K562 (cell line): ENCODE data around the gene XRCC2. TPM values are rescaled to one million over a fixed set of nuclear protein-coding genes. Genes with fewer than 3 reads are reported as not detected.

Experiments
- ATAC-seq: fragments of 200-7000 bp; cut with Tn5 transposase; 3 replicates; pipeline ENCODE4 v1.9.1; 2020; ENCODE audit warnings: moderate library complexity
- BruUV-seq: library from RNA; stranded (reverse); fragments of 400-500 nt; replicated peaks from 2 replicates; lab custom pipeline; 2021; lab: Mats Ljungman, UMichigan
- CTCF ChIA-PET: fragments of 300-600 bp; formaldehyde crosslinking; extraction: SDS; loops from one replicate; lab custom pipeline; 2021; ENCODE audit warnings: low intra/inter-chr PET ratio; lab: Yijun Ruan, JAX
- POLR2A ChIA-PET: fragments of 300-600, 350-650 bp; sonication (Branson Sonifier 250); formaldehyde crosslinking; extraction: SDS; loops from one replicate; lab custom pipeline; 2021; ENCODE audit warnings: antibody characterized with exemption, inconsistent platforms; lab: Yijun Ruan, JAX
- DNase-seq, 4 experiments: peaks; one replicate each; pipeline versions ENCODE4 v3.0.0 to v3.0.0-alpha.2; 2011 to 2018; ENCODE audit warnings: low spot score in 3 of 4, mixed read lengths in 3 of 4; ENCODE audit errors: extremely low read depth in 1 of 4
- FAIRE-seq: peaks from 2 replicates; lab custom pipeline; 2011; peaks lifted over from hg19 to GRCh38; lab: Jason Lieb, UNC
- H2AFZ ChIP-seq: 2 replicates; pipeline ENCODE4 v1.6.0; 2011; ENCODE audit warnings: low read depth, low read length, control low read depth, inconsistent platforms
- H3K27ac ChIP-seq: fragments of 200-600 bp; 3 replicates; pipeline ENCODE4 v1.8.0; 2011; ENCODE audit warnings: low read depth, mild to moderate bottlenecking, control low read depth, inconsistent platforms, low read length, moderate library complexity, mixed read lengths; ENCODE audit errors: extremely low read depth
- H3K27me3 ChIP-seq, 2 experiments: fragments of 300-600 bp in 1 of 2; 2 replicates in 1 of 2; 3 replicates in 1 of 2; pipeline versions ENCODE4 v1.6.0 to v1.8.0; 2011; ENCODE audit warnings: inconsistent platforms in 2 of 2, low read length in 2 of 2, mild to moderate bottlenecking in 1 of 2, mixed read lengths in 1 of 2, moderate library complexity in 1 of 2; ENCODE audit not compliant: control insufficient read depth in 2 of 2, insufficient read depth in 2 of 2
- H3K36me3 ChIP-seq: fragments of 300-600 bp; 3 replicates; pipeline ENCODE4 v1.8.0; 2011; ENCODE audit warnings: mild to moderate bottlenecking, low read length, inconsistent platforms; ENCODE audit not compliant: control insufficient read depth, insufficient read depth
- H3K4me1 ChIP-seq, 2 experiments: fragments of 200-600 bp in 1 of 2; replicated peaks in 1 of 2; 2 replicates in 1 of 2; 3 replicates in 1 of 2; pipeline versions ENCODE4 v1.5.1 to v1.8.0; 2011; ENCODE audit warnings: inconsistent platforms in 2 of 2, low read length in 2 of 2, mild to moderate bottlenecking in 1 of 2, mixed read lengths in 1 of 2, moderate library complexity in 1 of 2; ENCODE audit not compliant: control insufficient read depth in 2 of 2, insufficient read depth in 2 of 2
- H3K4me2 ChIP-seq: 2 replicates; pipeline ENCODE4 v1.6.1; 2011; ENCODE audit warnings: low read length, control low read depth, inconsistent platforms, mixed read lengths; ENCODE audit not compliant: insufficient read depth
- H3K4me3 ChIP-seq: fragments of 200-600 bp; sonication (generic), shearing (Covaris generic); 2 replicates; pipeline ENCODE4 v1.5.1; 2016; ENCODE audit warnings: control low read depth, inconsistent platforms
- H3K79me2 ChIP-seq: fragments of 200-600 bp; 3 replicates; pipeline ENCODE4 v1.8.0; 2011; ENCODE audit warnings: low read length, inconsistent platforms; ENCODE audit not compliant: control insufficient read depth, insufficient read depth
- H3K9ac ChIP-seq, 2 experiments: 2 replicates each; pipeline versions ENCODE4 v1.6.0 to v1.6.1; 2011; ENCODE audit warnings: low read depth in 2 of 2, low read length in 2 of 2, control low read depth in 1 of 2, inconsistent platforms in 1 of 2, mild to moderate bottlenecking in 1 of 2, mixed read lengths in 1 of 2; ENCODE audit not compliant: insufficient read depth in 1 of 2
- H3K9me1 ChIP-seq: one replicate; pipeline ENCODE4 v1.6.0; 2011; ENCODE audit warnings: inconsistent platforms, mild to moderate bottlenecking, low read length, moderate library complexity; ENCODE audit not compliant: control insufficient read depth, insufficient read depth
- H3K9me3 ChIP-seq: replicated peaks from 2 replicates; pipeline ENCODE4 v1.5.1; 2011; ENCODE audit warnings: low read depth, low read length, inconsistent platforms; ENCODE audit not compliant: control insufficient read depth, insufficient read depth
- H4K20me1 ChIP-seq: replicated peaks from 2 replicates; pipeline ENCODE4 v1.6.1; 2011; ENCODE audit warnings: low read length, inconsistent platforms, mixed read lengths; ENCODE audit not compliant: control insufficient read depth, insufficient read depth
- E2F1 ChIP-seq: sonication (generic); formaldehyde crosslinking; IDR thresholded peaks from 2 replicates; pipeline ENCODE4 v1.8.1; 2023; ENCODE audit warnings: mild to moderate bottlenecking, missing genetic modification reagents, moderate library complexity
- E2F6 ChIP-seq, 2 experiments: IDR thresholded peaks; 2 replicates each; pipeline ENCODE4 v1.6.1; 2011; ENCODE audit warnings: borderline replicate concordance in 1 of 2, control low read depth in 1 of 2, low read depth in 1 of 2, low read length in 1 of 2, mild to moderate bottlenecking in 1 of 2, mixed read lengths in 1 of 2, moderate library complexity in 1 of 2; ENCODE audit not compliant: insufficient read depth in 1 of 2, insufficient read length in 1 of 2, poor library complexity in 1 of 2, severe bottlenecking in 1 of 2; ENCODE audit errors: extremely low read depth in 1 of 2
- L3MBTL2 ChIP-seq: fragments of 450-650 bp; IDR thresholded peaks from 2 replicates; pipeline ENCODE4 v1.6.1; 2016; ENCODE audit warnings: mild to moderate bottlenecking, moderate library complexity
- MGA ChIP-seq: fragments of 450-650 bp; IDR thresholded peaks from 2 replicates; pipeline ENCODE4 v1.6.1; 2016; ENCODE audit warnings: mild to moderate bottlenecking, moderate library complexity
- USF2 ChIP-seq: sonication (generic); formaldehyde crosslinking; IDR thresholded peaks from 2 replicates; pipeline ENCODE4 v1.5.0; 2020; ENCODE audit warnings: missing genetic modification reagents
- ZKSCAN8 ChIP-seq: fragments of 200-800 bp; sonication (Bioruptor generic); IDR thresholded peaks from 2 replicates; pipeline ENCODE4 v1.6.1; 2016; ENCODE audit warnings: missing genetic modification characterization, missing compliant biosample characterization
- WGBS: fragments of 100-300 bp; shearing (Covaris generic); methylation state at CpG from one replicate; pipeline ENCODE4 v1.1.6; 2016; ENCODE audit warnings: low coverage, mixed read lengths; ENCODE audit not compliant: insufficient coverage; ENCODE audit errors: missing lambda C conversion rate; 5-methylcytosine and 5-hydroxymethylcytosine counted together
- in situ Hi-C: fragments of 300-500 bp; cut with MboI; formaldehyde crosslinking; loops from 4 replicates; pipeline ENCODE4 v1.15.0; 2018; ENCODE audit warnings: inconsistent platforms, mixed read lengths
- intact Hi-C: fragments of 100-400 bp; cut with micrococcal nuclease; formaldehyde crosslinking; loops from 2 replicates; pipeline ENCODE4 v1.14.2; 2022
- polyA plus RNA-seq, 8 experiments: library from polyadenylated mRNA; depleted of rRNA in 4 of 8; stranded (reverse) in 5 of 8; unstranded in 3 of 8; fragments of >200 nt; fragmentation: Nextera tagmentation in 2 of 8; fragmentation: Illumina TruSeq in 1 of 8; extraction: Ambion mirVana in 2 of 8; extraction: Trizol in 1 of 8; gene quantifications; 2 replicates each; pipeline versions ENCODE4 v1.2.1 to v1.2.3, GENCODE V29; 2011 to 2014; ENCODE audit warnings: inconsistent platforms in 1 of 8, missing spikeins in 1 of 8
- total RNA-seq, 7 experiments: library from RNA; depleted of rRNA in 6 of 7; stranded (reverse); fragments of >200 nt in 6 of 7; fragmentation: Illumina TruSeq in 2 of 7; extraction: Trizol in 2 of 7; gene quantifications; 2 replicates each; pipeline versions ENCODE4 v1.2.1 to v1.2.3, GENCODE V29; 2011 to 2021; ENCODE audit warnings: low replicate concordance in 1 of 7

Gene XRCC2
- total and polyA plus RNA-seq, 9 of the 15 experiments (the other 6 are each of a cell fraction or from before 2014, with no cell fraction given): 16.2 to 58.0 (median 39.8) TPM

- CTCF ChIA-PET: no interaction called here
- no peaks in the 10 kb centered on the region for H3K79me2 ChIP-seq
- TF ChIP-seq ZKSCAN8 (CRISPR knock-in tag): no peak
- TF ChIP-seq L3MBTL2: 0 out of 2 replicates have a peak, but pooled peaks have one; percentile 17
- no peak for TF ChIP-seq E2F1 (CRISPR knock-in tag)
- TF ChIP-seq MGA: peak; percentile 52
- TF ChIP-seq USF2 (CRISPR knock-in tag): peak; percentile 18; the same call in 1 of the 2 replicates
- peak in 1 of 2 experiments; percentile 47 for TF ChIP-seq E2F6 (IDR thresholded peaks at IDR 0.05; ENCODE audit: borderline replicate concordance in 1 of 2, extremely low read depth in 1 of 2, insufficient read depth in 1 of 2, insufficient read length in 1 of 2, low read depth in 1 of 2, low read length in 1 of 2, poor library complexity in 1 of 2, severe bottlenecking in 1 of 2)
Observed at GRCh38 chr7:152608208-152608607, 67.7 kb downstream of the XRCC2 start.

More at GRCh38 chr7:152608208-152608607, 67.7 kb downstream of the XRCC2 start:
- H3K4me1 ChIP-seq: no peaks in the 10 kb centered on the region
- H3K9me3 ChIP-seq: no peaks in the 10 kb centered on the region
- no peaks in the 10 kb centered on the region for H3K36me3 ChIP-seq
- peak overlapping the region; percentile 28; the same call in 1 of the 2 replicates for H2AFZ ChIP-seq
- 9% methylated on average over 10 of the region's 10 CpGs for WGBS
- H3K27ac ChIP-seq: no peak overlapping the region
- BruUV-seq: no TSS peak
- no peaks in the 10 kb centered on the region for H4K20me1 ChIP-seq
- no peak overlapping the region for H3K4me2 ChIP-seq
- intact Hi-C loops (no loop called here), in situ Hi-C loops (no loop called here)
- no peaks in the 10 kb centered on the region for H3K9me1 ChIP-seq
- peaks cover 8 to 18% of the 10 kb centered on the region in 2 experiments; a peak in 4 of 5 replicates for H3K27me3 ChIP-seq
- DNase-seq (no peak), FAIRE-seq (no peak), ATAC-seq (no peak; the same call in 1 of the 3 replicates)
- POLR2A ChIA-PET: interaction anchor here (0.7 to 1.5 kb wide), 4 partner anchors 9 to 16 kb away, joined by 3 read pairs; no protein-coding TSS in a partner anchor
- no peak overlapping the region for H3K4me3 ChIP-seq
- H3K9ac ChIP-seq: peak overlapping the region in 1 of 2 experiments; percentile 42; a peak in 1 of 4 replicates
